WTC11 (cell line): ENCODE data around the gene PRKD1. TPM values are rescaled to one million over a fixed set of nuclear protein-coding genes. Genes with fewer than 3 reads are reported as not detected.

ENCODE experiments used
- ATAC-seq: fragments of 200-7000 bp; cut with Tn5 transposase; 2 replicates; pipeline ENCODE4 v1.10.0; 2021; ENCODE audit warnings: mild to moderate bottlenecking, moderate library complexity
- CTCF ChIA-PET: fragments of 300-600 bp; sonication (Branson Sonifier 250); formaldehyde crosslinking; loops from one replicate; lab custom pipeline; 2021; ENCODE audit warnings: antibody characterized with exemption; lab: Charles Lee
- POLR2A ChIA-PET: fragments of 350-600 bp; sonication (Branson Sonifier 250); formaldehyde crosslinking; loops from one replicate; lab custom pipeline; 2021; ENCODE audit warnings: antibody characterized with exemption; lab: Charles Lee
- DNase-seq: peaks from one replicate; pipeline ENCODE4 v3.0.0; 2021; ENCODE audit warnings: low spot score
- H3K27ac Mint-ChIP-seq: 2 replicates; pipeline ENCODE4 v1.8.0; 2021; ENCODE audit warnings: mixed read lengths
- H3K27me3 Mint-ChIP-seq: 2 replicates; pipeline ENCODE4 v1.8.0; 2021; ENCODE audit warnings: low read depth, mild to moderate bottlenecking, moderate library complexity, mixed read lengths
- H3K36me3 Mint-ChIP-seq: 2 replicates; pipeline ENCODE4 v1.8.0; 2021; ENCODE audit warnings: mixed read lengths
- H3K4me1 Mint-ChIP-seq: 2 replicates; pipeline ENCODE4 v1.8.0; 2022; ENCODE audit warnings: mixed read lengths
- H3K4me3 Mint-ChIP-seq: 2 replicates; pipeline ENCODE4 v1.8.0; 2021; ENCODE audit warnings: mild to moderate bottlenecking, moderate library complexity, mixed read lengths
- H3K9me3 Mint-ChIP-seq: 2 replicates; pipeline ENCODE4 v1.8.0; 2021; ENCODE audit warnings: mixed read lengths
- ARID4B ChIP-seq: sonication (generic); formaldehyde crosslinking; IDR thresholded peaks from 2 replicates; pipeline ENCODE4 v1.8.0; 2023; ENCODE audit warnings: missing genetic modification reagents, mild to moderate bottlenecking, borderline replicate concordance
- ATF1 ChIP-seq: sonication (generic); formaldehyde crosslinking; IDR thresholded peaks from 2 replicates; pipeline ENCODE4 v1.8.1; 2023; ENCODE audit warnings: mild to moderate bottlenecking, moderate library complexity, missing genetic modification reagents
- ATF2 ChIP-seq: sonication (generic); formaldehyde crosslinking; IDR thresholded peaks from 2 replicates; pipeline ENCODE4 v1.8.1; 2022; ENCODE audit warnings: low read depth, missing genetic modification reagents, borderline replicate concordance
- ATF6 ChIP-seq: sonication (generic); formaldehyde crosslinking; IDR thresholded peaks from 2 replicates; pipeline ENCODE4 v1.8.1; 2023; ENCODE audit warnings: mild to moderate bottlenecking, missing genetic modification reagents
- EMX1 ChIP-seq: fragments of 250-450 bp; sonication (Bioruptor Pico); IDR thresholded peaks from 2 replicates; pipeline ENCODE4 v1.8.0; 2021; ENCODE audit warnings: mild to moderate bottlenecking
- ERG ChIP-seq: fragments of 250-450 bp; sonication (Bioruptor Pico); IDR thresholded peaks from 2 replicates; pipeline ENCODE4 v1.8.0; 2021; ENCODE audit warnings: mild to moderate bottlenecking
- ETV6 ChIP-seq: sonication (generic); formaldehyde crosslinking; IDR thresholded peaks from 2 replicates; pipeline ENCODE4 v1.8.1; 2022; ENCODE audit warnings: mild to moderate bottlenecking, missing genetic modification reagents
- GRHL2 ChIP-seq: fragments of 250-450 bp; sonication (Bioruptor Pico); IDR thresholded peaks from 2 replicates; pipeline ENCODE4 v1.8.0; 2022; ENCODE audit warnings: mild to moderate bottlenecking, moderate library complexity; ENCODE audit not compliant: insufficient replicate concordance, severe bottlenecking
- IRF2 ChIP-seq: sonication (generic); formaldehyde crosslinking; IDR thresholded peaks from 2 replicates; pipeline ENCODE4 v1.8.0; 2022; ENCODE audit warnings: low read depth, missing genetic modification reagents, borderline replicate concordance
- NFE2L1 ChIP-seq: sonication (generic); formaldehyde crosslinking; IDR thresholded peaks from 2 replicates; pipeline ENCODE4 v1.8.1; 2023; ENCODE audit warnings: missing genetic modification reagents
- PRDM15 ChIP-seq: sonication (generic); formaldehyde crosslinking; IDR thresholded peaks from 2 replicates; pipeline ENCODE4 v1.8.0; 2022; ENCODE audit warnings: missing genetic modification reagents
- RELA ChIP-seq: sonication (generic); formaldehyde crosslinking; IDR thresholded peaks from 2 replicates; pipeline ENCODE4 v1.8.1; 2022; ENCODE audit warnings: missing genetic modification reagents, mild to moderate bottlenecking, borderline replicate concordance
- SP1 ChIP-seq: sonication (generic); formaldehyde crosslinking; conservative IDR thresholded peaks from 2 replicates; pipeline ENCODE4 v1.8.1; 2022; ENCODE audit warnings: missing genetic modification reagents
- TEAD4 ChIP-seq: sonication (generic); formaldehyde crosslinking; IDR thresholded peaks from 2 replicates; pipeline ENCODE4 v1.8.0; 2022; ENCODE audit warnings: mild to moderate bottlenecking, missing genetic modification reagents
- ZNF138 ChIP-seq: sonication (generic); formaldehyde crosslinking; conservative IDR thresholded peaks from 2 replicates; pipeline ENCODE4 v1.8.1; 2022; ENCODE audit warnings: mild to moderate bottlenecking, moderate library complexity, missing genetic modification reagents
- ZNF317 ChIP-seq: sonication (generic); formaldehyde crosslinking; IDR thresholded peaks from 2 replicates; pipeline ENCODE4 v1.8.1; 2023; ENCODE audit warnings: low read depth, mild to moderate bottlenecking, moderate library complexity, missing genetic modification reagents, borderline replicate concordance
- ZNF396 ChIP-seq: fragments of 250-450 bp; sonication (Bioruptor Pico); IDR thresholded peaks from 2 replicates; pipeline ENCODE4 v1.8.0; 2021; ENCODE audit warnings: mild to moderate bottlenecking, moderate library complexity, borderline replicate concordance
- ZNF532 ChIP-seq: fragments of 250-450 bp; sonication (Bioruptor Pico); IDR thresholded peaks from 2 replicates; pipeline ENCODE4 v1.9.0; 2021; ENCODE audit warnings: mild to moderate bottlenecking, borderline replicate concordance
- ZNF671 ChIP-seq: fragments of 250-450 bp; sonication (Bioruptor Pico); IDR thresholded peaks from 2 replicates; pipeline ENCODE4 v1.8.0; 2021; ENCODE audit warnings: mild to moderate bottlenecking
- total RNA-seq: library from RNA; stranded (reverse); gene quantifications from 3 replicates; pipeline ENCODE4 v1.2.3, GENCODE V29; 2021

Gene PRKD1
- total RNA-seq, 1 experiment from 2014 or later = 7.6 TPM

- H3K36me3 Mint-ChIP-seq = no peaks in the 10 kb centered on the region
- DNase-seq = no peak
- no peak overlapping the region for H3K27ac Mint-ChIP-seq
- no peak overlapping the region for H3K4me3 Mint-ChIP-seq
- TF ChIP-seq RELA = no peak
- TF ChIP-seq ERG (CRISPR knock-in tag) = no peak
- TF ChIP-seq ZNF138 = no peak
- TF ChIP-seq PRDM15 = no peak
- TF ChIP-seq ATF1 (CRISPR knock-in tag) = no peak
- no peak for TF ChIP-seq GRHL2 (CRISPR knock-in tag)
- TF ChIP-seq TEAD4 (CRISPR knock-in tag) = no peak
- no peak for TF ChIP-seq NFE2L1 (CRISPR knock-in tag)
- no peak for TF ChIP-seq ATF2 (CRISPR knock-in tag)
- no peak for TF ChIP-seq ZNF671 (CRISPR knock-in tag)
- TF ChIP-seq ZNF532 (CRISPR knock-in tag) = no peak
- no peak for TF ChIP-seq EMX1 (CRISPR knock-in tag)
- TF ChIP-seq, all 79 proteins: peak for 0
- H3K4me1 Mint-ChIP-seq = no peaks in the 10 kb centered on the region
- POLR2A ChIA-PET = interaction anchor here (0.5 kb wide), 1 partner anchor 1089 kb away, joined by 4 read pairs; no protein-coding TSS in a partner anchor
- no peak for ATAC-seq
- H3K9me3 Mint-ChIP-seq = peaks cover 8% of the 10 kb centered on the region
- no peaks in the 10 kb centered on the region for H3K27me3 Mint-ChIP-seq
- CTCF ChIA-PET = no interaction called here
Measured at GRCh38 chr14:29788093-29788492, 139.6 kb downstream of the PRKD1 start.

GRCh38 chr14:29783556-29783955 is 144.1 kb downstream of the PRKD1 start:
- no peaks in the 10 kb centered on the region for H3K27me3 Mint-ChIP-seq
- DNase-seq = no peak
- ChIA-PET CTCF (no interaction called here), POLR2A (no interaction called here)
- no peak for ATAC-seq
- H3K4me3 Mint-ChIP-seq = no peak overlapping the region
- H3K27ac Mint-ChIP-seq = no peak overlapping the region
- peaks cover 21% of the 10 kb centered on the region for H3K9me3 Mint-ChIP-seq
- H3K36me3 Mint-ChIP-seq = peaks cover 10% of the 10 kb centered on the region
- no peaks in the 10 kb centered on the region for H3K4me1 Mint-ChIP-seq
- TF ChIP-seq IRF2 (CRISPR knock-in tag) = no peak
- no peak for TF ChIP-seq ATF6 (CRISPR knock-in tag)
- TF ChIP-seq SP1 = no peak
- TF ChIP-seq ETV6 (CRISPR knock-in tag) = no peak
- TF ChIP-seq ZNF317 (CRISPR knock-in tag) = no peak
- TF ChIP-seq ARID4B (CRISPR knock-in tag) = no peak
- TF ChIP-seq ZNF396 (CRISPR knock-in tag) = no peak
